GM12878 (cell line): ENCODE results near the gene HSD17B1. TPM values are rescaled to one million over a fixed set of nuclear protein-coding genes. Genes with fewer than 3 reads are reported as not detected.
A peak's percentile ranks its signal among the peaks of the same experiment; 100 is the strongest.

Experiments
- BRCA1 ChIP-seq: IDR thresholded peaks from 2 replicates; pipeline ENCODE4 v1.6.1; 2011; ENCODE audit warnings: low read depth, low read length, improper control_type of control experiment
- CHD2 ChIP-seq: IDR thresholded peaks from 2 replicates; pipeline ENCODE4 v1.6.1; 2011; ENCODE audit warnings: low read depth, low read length, improper control_type of control experiment, borderline replicate concordance
- CREB1 ChIP-seq: IDR thresholded peaks from 2 replicates; pipeline ENCODE4 v1.6.1; 2012; ENCODE audit warnings: low read depth, mild to moderate bottlenecking, inconsistent platforms
- ELK1 ChIP-seq: IDR thresholded peaks from 2 replicates; pipeline ENCODE4 v1.6.1; 2012; ENCODE audit warnings: low read depth, low read length, improper control_type of control experiment
- FOXK2 ChIP-seq: fragments of 450-650 bp; IDR thresholded peaks from 2 replicates; pipeline ENCODE4 v1.6.1; 2017; ENCODE audit warnings: mild to moderate bottlenecking, moderate library complexity
- MAX ChIP-seq: IDR thresholded peaks from 2 replicates; pipeline ENCODE4 v1.6.1; 2012; ENCODE audit warnings: low read depth, low read length, improper control_type of control experiment
- NBN ChIP-seq: fragments of 450-650 bp; IDR thresholded peaks from 2 replicates; pipeline ENCODE4 v1.6.1; 2016
- NFIC ChIP-seq: IDR thresholded peaks from 2 replicates; pipeline ENCODE4 v1.6.1; 2012; ENCODE audit warnings: low read depth, mild to moderate bottlenecking, inconsistent platforms, low read length, moderate library complexity
- NFYA ChIP-seq: IDR thresholded peaks from 2 replicates; pipeline ENCODE4 v1.6.1; 2011; ENCODE audit warnings: low read depth, mild to moderate bottlenecking, low read length, improper control_type of control experiment, borderline replicate concordance
- NR2C2 ChIP-seq: IDR thresholded peaks from 2 replicates; pipeline ENCODE4 v1.6.1; 2011; ENCODE audit warnings: borderline replicate concordance, low read depth; ENCODE audit not compliant: control insufficient read depth, insufficient read length
- RB1 ChIP-seq: fragments of 450-650 bp; formaldehyde crosslinking; IDR thresholded peaks from 2 replicates; pipeline ENCODE4 v1.6.1; 2017; ENCODE audit warnings: mild to moderate bottlenecking, borderline replicate concordance
- RELA ChIP-seq: fragments of 450-650 bp; IDR thresholded peaks from 2 replicates; pipeline ENCODE4 v1.8.0; 2014; ENCODE audit warnings: borderline replicate concordance; ENCODE audit not compliant: partially characterized antibody
- REST ChIP-seq: IDR thresholded peaks from 2 replicates; pipeline ENCODE4 v1.6.1; 2012; ENCODE audit warnings: mild to moderate bottlenecking, low read depth, low read length
- SMC3 ChIP-seq: IDR thresholded peaks from 2 replicates; pipeline ENCODE4 v1.6.1; 2011; ENCODE audit warnings: low read length, improper control_type of control experiment, borderline replicate concordance
- TBL1XR1 ChIP-seq: IDR thresholded peaks from 2 replicates; pipeline ENCODE4 v1.6.1; 2012; ENCODE audit warnings: low read depth, low read length, improper control_type of control experiment
- USF2 ChIP-seq: IDR thresholded peaks from 2 replicates; pipeline ENCODE4 v1.6.1; 2011; ENCODE audit warnings: low read depth, low read length, improper control_type of control experiment, borderline replicate concordance
- ZBTB40 ChIP-seq: fragments of 450-650 bp; IDR thresholded peaks from 2 replicates; pipeline ENCODE4 v1.6.1; 2016; ENCODE audit warnings: mild to moderate bottlenecking, moderate library complexity, borderline replicate concordance
- polyA plus RNA-seq, 11 experiments: library from polyadenylated mRNA; depleted of rRNA in 4 of 11; unstranded in 6 of 11; stranded (reverse) in 5 of 11; fragments of >200 nt; fragmentation: Nextera tagmentation in 4 of 11; fragmentation: Illumina TruSeq in 1 of 11; extraction: Ambion mirVana in 4 of 11; extraction: Trizol in 1 of 11; gene quantifications; 1 replicate in 1 of 11; 2 replicates in 10 of 11; pipeline versions ENCODE4 v1.2.1 to v1.2.3, GENCODE V29; 2011 to 2016; ENCODE audit warnings: inconsistent platforms in 2 of 11, missing spikeins in 2 of 11, low read depth in 1 of 11
- total RNA-seq, 4 experiments: library from RNA; depleted of rRNA in 3 of 4; stranded (reverse); fragments of >200 nt in 3 of 4; fragmentation: Illumina TruSeq in 1 of 4; extraction: Trizol in 1 of 4; gene quantifications; 2 replicates each; pipeline versions ENCODE4 v1.2.1 to v1.2.3, GENCODE V29; 2013 to 2021

The HSD17B1 gene
- total and polyA plus RNA-seq, 10 of the 15 experiments (the other 5 are each of a cell fraction or from before 2014, with no cell fraction given): 0.15 to 1.1 (median 0.42) TPM

GRCh38 chr17:42566883-42567573, 14.3 kb downstream of the HSD17B1 start, which contains the start of gene MLX (continued):
- TF ChIP-seq CREB1 (peak; percentile 22; the same call in 1 of the 2 replicates), ZBTB40 (0 out of 2 replicates have a peak, but pooled peaks have one; percentile 45), FOXK2 (no peak), CHD2 (peak; percentile 60; the same call in 1 of the 2 replicates), ELK1 (peak; percentile 81), TBL1XR1 (no peak), NR2C2 (no peak), MAX (peak; percentile 96), USF2 (peak; percentile 95), SMC3 (no peak), RELA (peak; percentile 37), BRCA1 (peak; percentile 32; the same call in 1 of the 2 replicates), RB1 (0 out of 2 replicates have a peak, but pooled peaks have one; percentile 14), NFYA (no peak), NBN (peak; percentile 60; the same call in 1 of the 2 replicates), NFIC (no peak), REST (no peak)
